BJ (cell line): ENCODE measurements around the gene POU4F2. TPM values are rescaled to one million over a fixed set of nuclear protein-coding genes. Genes with fewer than 3 reads are reported as not detected.

Experiments used
- CTCF ChIA-PET: fragments of 350-600 bp; formaldehyde crosslinking; extraction: SDS; loops from one replicate; lab custom pipeline; 2021; ENCODE audit warnings: antibody characterized with exemption, inconsistent platforms; lab: Yijun Ruan, JAX
- POLR2A ChIA-PET: fragments of 300-600 bp; sonication (Branson Sonifier 250); formaldehyde crosslinking; extraction: SDS; loops from one replicate; lab custom pipeline; 2021; ENCODE audit warnings: antibody characterized with exemption; lab: Charles Lee
- DNase-seq: peaks from one replicate; pipeline ENCODE4 v3.0.0-alpha.2; 2011; ENCODE audit warnings: low read depth
- H3K27me3 ChIP-seq: 2 replicates; pipeline ENCODE4 v1.6.0; 2011; ENCODE audit warnings: low read length; ENCODE audit not compliant: control insufficient read depth, insufficient read depth
- H3K36me3 ChIP-seq: 2 replicates; pipeline ENCODE4 v1.5.1; 2011; ENCODE audit warnings: low read length; ENCODE audit not compliant: control insufficient read depth, insufficient read depth
- H3K4me3 ChIP-seq: 2 replicates; pipeline ENCODE4 v1.5.1; 2011; ENCODE audit warnings: low read depth, mild to moderate bottlenecking, control low read depth, low read length
- CTCF ChIP-seq: IDR thresholded peaks from 2 replicates; pipeline ENCODE4 v1.5.1; 2011; ENCODE audit warnings: low read depth, mild to moderate bottlenecking, control low read depth, inconsistent platforms, low read length, moderate library complexity; ENCODE audit not compliant: insufficient read depth
- polyA plus RNA-seq: library from polyadenylated mRNA; depleted of rRNA; stranded (reverse); fragments of >200 nt; gene quantifications from 2 replicates; pipeline ENCODE4 v1.2.3, GENCODE V29; 2011

POU4F2 gene
- polyA plus RNA-seq, 1 experiment = not detected

- CTCF ChIA-PET = no interaction called here
- H3K27me3 ChIP-seq = peaks cover 26% of the 10 kb centered on the region
Measured at GRCh38 chr4:146647615-146648460, 9.1 kb downstream of the POU4F2 start.

GRCh38 chr4:146648461-146648783, 9.7 kb downstream of the POU4F2 start:
- ChIA-PET POLR2A (no interaction called here), CTCF (no interaction called here)
- Histone ChIP-seq H3K36me3 (no peaks in the 10 kb centered on the region), H3K27me3 (peaks cover 27% of the 10 kb centered on the region), H3K4me3 (no peak overlapping the region)
- TF ChIP-seq CTCF = no peak
- DNase-seq = no peak

More at GRCh38 chr4:146647615-146648460, 9.1 kb downstream of the POU4F2 start:
- H3K36me3 ChIP-seq = no peaks in the 10 kb centered on the region
- no peak for TF ChIP-seq CTCF
- no peak for DNase-seq
- POLR2A ChIA-PET = no interaction called here
- no peak overlapping the region for H3K4me3 ChIP-seq

GRCh38 chr4:146649232-146649631, 10.5 kb downstream of the POU4F2 start:
- no peak for DNase-seq
- Histone ChIP-seq H3K36me3 (no peaks in the 10 kb centered on the region), H3K27me3 (peaks cover 28% of the 10 kb centered on the region), H3K4me3 (no peak overlapping the region)
- ChIA-PET CTCF (no interaction called here), POLR2A (no interaction called here)
- TF ChIP-seq CTCF = no peak

GRCh38 chr4:146650034-146650433, 11.3 kb downstream of the POU4F2 start:
- POLR2A ChIA-PET = no interaction called here
- no peak for TF ChIP-seq CTCF
- H3K27me3 ChIP-seq = peaks cover 29% of the 10 kb centered on the region
- no peaks in the 10 kb centered on the region for H3K36me3 ChIP-seq
- H3K4me3 ChIP-seq = no peak overlapping the region
- CTCF ChIA-PET = no interaction called here
- DNase-seq = no peak

GRCh38 chr4:146654687-146655520, 16.2 kb downstream of the POU4F2 start:
- no peak for TF ChIP-seq CTCF
- H3K27me3 ChIP-seq = peaks cover 14% of the 10 kb centered on the region
- CTCF ChIA-PET = no interaction called here
- H3K4me3 ChIP-seq = peak overlapping the region; percentile 40
- no peak for DNase-seq
- no peaks in the 10 kb centered on the region for H3K36me3 ChIP-seq
- POLR2A ChIA-PET = no interaction called here
